ENCODE measurements around the gene GLIS1. TPM values are rescaled to one million over a fixed set of nuclear protein-coding genes. Genes with fewer than 3 reads are reported as not detected.
"Not testable (repeated sequence)": the region's sequence is repeated elsewhere in the genome, so short reads cannot be mapped to it uniquely, and the experiment has no call there.

GLIS1 gene
- total RNA-seq, 1 donor from 2014 or later = not detected

GRCh38 chr1:53559391-53559815 is 179.6 kb downstream of the GLIS1 start:
- Mint-ChIP-seq H3K27me3 (peaks cover 20% of the 10 kb centered on the region), H3K4me1 (no peaks in the 10 kb centered on the region), H3K27ac (no peak overlapping the region), H3K9me3 (no peaks in the 10 kb centered on the region), H3K4me3 (no peak overlapping the region), H3K36me3 (ENCODE audit: low read depth) (no peaks in the 10 kb centered on the region)
- ChIA-PET POLR2A (no interaction called here), CTCF (no interaction called here)
- no peak for DNase-seq
- ATAC-seq (ENCODE audit: low read depth) = no peak
- no peak for TF ChIP-seq CTCF (IDR thresholded peaks at IDR 0.05)
- intact Hi-C loops (cut with micrococcal nuclease) = no loop called here

DNA sequence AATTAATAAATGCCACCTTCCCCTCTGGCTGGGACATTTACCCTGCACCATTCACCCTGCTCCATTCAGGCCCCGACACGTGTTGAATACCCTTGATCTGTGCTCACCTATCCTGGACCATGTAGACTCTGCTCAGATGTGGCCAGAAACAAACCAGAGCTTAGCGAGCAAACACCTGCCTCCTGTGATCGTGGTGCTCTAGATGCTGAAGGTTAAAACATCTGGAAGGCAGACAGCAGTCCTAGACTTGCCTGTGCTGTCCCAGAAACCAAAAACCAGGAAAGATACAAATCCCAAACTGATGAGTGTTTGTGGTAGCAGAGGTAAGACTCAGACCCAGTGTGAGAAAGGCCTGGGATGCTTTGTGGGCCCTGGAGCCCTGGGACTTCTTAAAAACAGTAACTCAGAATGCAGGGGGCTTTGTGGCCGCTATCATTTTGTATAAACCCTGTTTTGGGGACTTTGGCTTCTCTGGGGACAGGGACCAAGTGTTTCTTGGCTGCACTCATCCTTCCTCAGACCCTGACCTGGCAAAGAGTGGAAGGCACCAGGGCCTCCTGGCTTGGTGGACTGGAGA is 180.1 kb downstream of the GLIS1 start:
- no peak for TF ChIP-seq CTCF (IDR thresholded peaks at IDR 0.05)
- Mint-ChIP-seq H3K4me1 (no peaks in the 10 kb centered on the region), H3K9me3 (no peaks in the 10 kb centered on the region), H3K27me3 (peaks cover 20% of the 10 kb centered on the region), H3K36me3 (ENCODE audit: low read depth) (no peaks in the 10 kb centered on the region), H3K27ac (no peak overlapping the region), H3K4me3 (no peak overlapping the region)
- ATAC-seq (ENCODE audit: low read depth) (no peak), DNase-seq (no peak)
- intact Hi-C loops (cut with micrococcal nuclease) = no loop called here
- ChIA-PET CTCF (no interaction called here), POLR2A (no interaction called here)

GRCh38 chr1:53557830-53558738 is 180.9 kb downstream of the GLIS1 start:
- no peaks in the 10 kb centered on the region for H3K36me3 Mint-ChIP-seq (ENCODE audit: low read depth)
- no peaks in the 10 kb centered on the region for H3K4me1 Mint-ChIP-seq
- H3K9me3 Mint-ChIP-seq = no peaks in the 10 kb centered on the region
- no peak for TF ChIP-seq CTCF (IDR thresholded peaks at IDR 0.05)
- H3K27ac Mint-ChIP-seq = no peak overlapping the region
- H3K27me3 Mint-ChIP-seq = peaks cover 19% of the 10 kb centered on the region
- intact Hi-C loops (cut with micrococcal nuclease) = no loop called here
- DNase-seq = peak; percentile 5
- H3K4me3 Mint-ChIP-seq = no peak overlapping the region
- CTCF ChIA-PET = no interaction called here
- POLR2A ChIA-PET = no interaction called here
- no peak for ATAC-seq (ENCODE audit: low read depth)

DNA sequence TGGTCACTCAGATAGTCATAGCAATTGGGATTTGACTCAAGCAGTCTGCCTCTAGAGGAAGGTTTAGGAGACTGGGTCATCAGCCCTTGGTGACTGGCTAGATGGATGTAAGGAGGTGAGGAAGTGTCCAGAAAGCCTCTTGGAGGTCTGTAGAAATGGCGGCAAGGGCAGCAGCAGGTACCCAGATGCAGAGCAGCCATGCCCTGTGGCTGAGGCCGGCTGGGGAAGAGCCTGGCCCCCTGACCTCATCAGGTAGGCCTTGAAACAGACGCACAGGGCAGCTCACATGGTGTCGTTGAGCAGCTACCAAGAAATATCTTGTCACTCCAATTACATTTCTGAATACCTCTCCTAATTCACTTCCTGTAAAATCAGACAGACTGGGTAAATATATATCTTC is 181.6 kb downstream of the GLIS1 start:
- intact Hi-C loops (cut with micrococcal nuclease) = no loop called here
- H3K4me3 Mint-ChIP-seq = no peak overlapping the region
- H3K27me3 Mint-ChIP-seq = peaks cover 16% of the 10 kb centered on the region
- no peak overlapping the region for H3K27ac Mint-ChIP-seq
- ATAC-seq (ENCODE audit: low read depth) (no peak), DNase-seq (no peak)
- CTCF ChIA-PET = no interaction called here
- no peaks in the 10 kb centered on the region for H3K36me3 Mint-ChIP-seq (ENCODE audit: low read depth)
- H3K4me1 Mint-ChIP-seq = no peaks in the 10 kb centered on the region
- POLR2A ChIA-PET = no interaction called here
- TF ChIP-seq CTCF (IDR thresholded peaks at IDR 0.05) = no peak
- H3K9me3 Mint-ChIP-seq = no peaks in the 10 kb centered on the region

- H3K36me3 Mint-ChIP-seq (ENCODE audit: low read depth) = no peaks in the 10 kb centered on the region
- H3K27me3 Mint-ChIP-seq = peaks cover 12% of the 10 kb centered on the region
- H3K4me3 Mint-ChIP-seq = no peak overlapping the region
- ATAC-seq (ENCODE audit: low read depth) = no peak
- H3K4me1 Mint-ChIP-seq = no peaks in the 10 kb centered on the region
- intact Hi-C loops (cut with micrococcal nuclease) = no loop called here
- POLR2A ChIA-PET = no interaction called here
- no peak overlapping the region for H3K27ac Mint-ChIP-seq
- H3K9me3 Mint-ChIP-seq = no peaks in the 10 kb centered on the region
- no peak for DNase-seq
- no peak for TF ChIP-seq CTCF (IDR thresholded peaks at IDR 0.05)
- CTCF ChIA-PET = no interaction called here
Observed at GRCh38 chr1:53556657-53557227, 182.2 kb downstream of the GLIS1 start.

GRCh38 chr1:53555620-53556326 is 183.2 kb downstream of the GLIS1 start:
- H3K9me3 Mint-ChIP-seq; H3K36me3 Mint-ChIP-seq (ENCODE audit: low read depth); H3K27ac Mint-ChIP-seq; intact Hi-C loops (cut with micrococcal nuclease); DNase-seq; CTCF ChIA-PET; ATAC-seq (ENCODE audit: low read depth); H3K4me3 Mint-ChIP-seq; H3K4me1 Mint-ChIP-seq; POLR2A ChIA-PET: not testable (repeated sequence)
- H3K27me3 Mint-ChIP-seq = peaks cover 12% of the 10 kb centered on the region
